Measurements from ENCODE around the gene IFI27L1. TPM values are rescaled to one million over a fixed set of nuclear protein-coding genes. Genes with fewer than 3 reads are reported as not detected.

Gene IFI27L1
- total RNA-seq, 1 donor, result 12.2 TPM

DNA sequence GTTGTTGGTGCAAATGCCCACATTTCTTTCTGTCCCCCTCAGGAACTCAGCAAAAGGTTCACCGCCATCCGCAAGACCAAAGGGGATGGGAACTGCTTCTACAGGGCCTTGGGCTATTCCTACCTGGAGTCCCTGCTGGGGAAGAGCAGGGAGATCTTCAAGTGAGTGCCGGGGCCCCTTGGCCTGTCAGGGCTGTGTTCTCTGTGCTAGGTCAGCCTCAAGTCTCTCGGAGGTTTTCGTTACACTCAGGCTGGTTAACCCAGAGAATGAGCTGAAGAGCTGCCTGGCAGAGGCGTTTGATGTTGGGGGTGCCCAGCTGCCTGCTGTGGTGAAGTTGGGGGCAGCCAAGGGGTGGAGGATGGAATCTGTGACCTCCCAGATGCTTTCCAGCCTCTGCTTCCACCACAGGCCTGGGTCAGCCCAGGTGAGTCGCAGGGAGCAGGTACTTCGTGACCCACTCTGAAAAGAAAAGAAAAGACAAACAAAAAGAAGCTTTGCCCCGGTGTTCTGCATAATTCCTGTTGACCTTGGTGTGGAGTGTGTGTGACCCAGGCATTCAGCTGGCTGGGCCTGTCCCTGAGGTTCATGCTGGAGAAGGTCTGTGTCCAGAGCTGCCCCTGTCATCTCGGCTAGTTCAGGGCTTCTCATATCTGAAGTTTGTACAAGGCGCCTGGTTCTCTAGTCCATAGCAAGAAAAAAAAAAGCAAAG is 42.0 kb upstream of the IFI27L1 start:
- TF ChIP-seq, protein P1, sequence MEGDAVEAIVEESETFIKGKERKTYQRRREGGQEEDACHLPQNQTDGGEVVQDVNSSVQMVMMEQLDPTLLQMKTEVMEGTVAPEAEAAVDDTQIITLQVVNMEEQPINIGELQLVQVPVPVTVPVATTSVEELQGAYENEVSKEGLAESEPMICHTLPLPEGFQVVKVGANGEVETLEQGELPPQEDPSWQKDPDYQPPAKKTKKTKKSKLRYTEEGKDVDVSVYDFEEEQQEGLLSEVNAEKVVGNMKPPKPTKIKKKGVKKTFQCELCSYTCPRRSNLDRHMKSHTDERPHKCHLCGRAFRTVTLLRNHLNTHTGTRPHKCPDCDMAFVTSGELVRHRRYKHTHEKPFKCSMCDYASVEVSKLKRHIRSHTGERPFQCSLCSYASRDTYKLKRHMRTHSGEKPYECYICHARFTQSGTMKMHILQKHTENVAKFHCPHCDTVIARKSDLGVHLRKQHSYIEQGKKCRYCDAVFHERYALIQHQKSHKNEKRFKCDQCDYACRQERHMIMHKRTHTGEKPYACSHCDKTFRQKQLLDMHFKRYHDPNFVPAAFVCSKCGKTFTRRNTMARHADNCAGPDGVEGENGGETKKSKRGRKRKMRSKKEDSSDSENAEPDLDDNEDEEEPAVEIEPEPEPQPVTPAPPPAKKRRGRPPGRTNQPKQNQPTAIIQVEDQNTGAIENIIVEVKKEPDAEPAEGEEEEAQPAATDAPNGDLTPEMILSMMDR (IDR thresholded peaks at IDR 0.05; ENCODE audit: insufficient read depth, low read length), result no peak
- no peak overlapping the region for H3K4me3 ChIP-seq (ENCODE audit: low read depth, low read length)
- no peak for DNase-seq (ENCODE audit: low read depth)

DNA sequence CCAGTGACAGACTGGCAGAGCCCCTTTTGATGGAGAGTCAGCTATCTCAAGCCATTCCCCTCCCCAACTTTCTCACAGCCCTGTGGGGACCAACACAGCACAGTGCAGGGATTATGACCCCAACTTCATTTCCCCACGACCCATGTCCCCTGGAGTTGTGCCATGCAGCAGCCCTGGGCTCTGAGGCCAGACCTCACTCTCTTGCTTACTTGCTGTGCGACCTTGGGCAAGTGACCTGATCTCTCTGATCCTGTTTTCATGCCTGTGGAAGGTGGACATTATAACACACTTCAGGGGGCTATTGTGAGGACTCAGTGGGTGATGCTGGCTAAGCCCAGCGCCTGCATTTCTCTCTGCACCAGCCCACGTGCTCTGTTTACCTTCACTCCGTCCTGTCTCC is 40.9 kb upstream of the IFI27L1 start:
- H3K4me3 ChIP-seq (ENCODE audit: low read depth, low read length), result no peak overlapping the region
- no peak for DNase-seq (ENCODE audit: low read depth)
- TF ChIP-seq, protein P1 (IDR thresholded peaks at IDR 0.05; ENCODE audit: insufficient read depth, low read length), result no peak

DNA sequence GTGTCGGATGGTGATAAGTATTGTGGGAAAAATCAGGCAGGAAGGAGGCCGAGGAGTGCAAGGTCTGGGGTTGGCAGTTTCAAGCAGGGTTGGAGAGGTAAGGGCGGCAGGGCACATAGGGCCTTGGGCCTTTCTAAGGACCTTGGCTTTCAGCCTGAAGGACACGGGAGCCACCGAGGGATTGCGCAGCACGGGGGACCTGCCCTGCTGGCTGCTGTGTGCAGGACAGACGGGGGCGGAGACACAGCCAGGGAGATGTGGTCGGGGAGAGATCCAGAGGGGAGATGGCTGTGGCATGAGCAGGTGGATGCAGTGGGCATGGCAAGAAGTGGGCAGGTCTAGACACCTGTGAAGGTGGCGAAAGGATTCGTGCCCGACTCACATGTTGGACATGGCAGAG is 40.3 kb upstream of the IFI27L1 start:
- TF ChIP-seq, protein P1 (IDR thresholded peaks at IDR 0.05; ENCODE audit: insufficient read depth, low read length), result no peak
- DNase-seq (ENCODE audit: low read depth), result no peak
- H3K4me3 ChIP-seq (ENCODE audit: low read depth, low read length), result no peak overlapping the region

- TF ChIP-seq, protein P1 (IDR thresholded peaks at IDR 0.05; ENCODE audit: insufficient read depth, low read length), result no peak
- peak; percentile 92 for DNase-seq (ENCODE audit: low read depth)
- H3K4me3 ChIP-seq (ENCODE audit: low read depth, low read length), result no peak overlapping the region
Observed at GRCh38 chr14:94041551-94042346, 39.4 kb upstream of the IFI27L1 start.

- DNase-seq (ENCODE audit: low read depth), result peak; percentile 16
- TF ChIP-seq, protein P1 (IDR thresholded peaks at IDR 0.05; ENCODE audit: insufficient read depth, low read length), result no peak
- H3K4me3 ChIP-seq (ENCODE audit: low read depth, low read length), result no peak overlapping the region
Observed at GRCh38 chr14:94042433-94043091, 38.5 kb upstream of the IFI27L1 start.

DNA sequence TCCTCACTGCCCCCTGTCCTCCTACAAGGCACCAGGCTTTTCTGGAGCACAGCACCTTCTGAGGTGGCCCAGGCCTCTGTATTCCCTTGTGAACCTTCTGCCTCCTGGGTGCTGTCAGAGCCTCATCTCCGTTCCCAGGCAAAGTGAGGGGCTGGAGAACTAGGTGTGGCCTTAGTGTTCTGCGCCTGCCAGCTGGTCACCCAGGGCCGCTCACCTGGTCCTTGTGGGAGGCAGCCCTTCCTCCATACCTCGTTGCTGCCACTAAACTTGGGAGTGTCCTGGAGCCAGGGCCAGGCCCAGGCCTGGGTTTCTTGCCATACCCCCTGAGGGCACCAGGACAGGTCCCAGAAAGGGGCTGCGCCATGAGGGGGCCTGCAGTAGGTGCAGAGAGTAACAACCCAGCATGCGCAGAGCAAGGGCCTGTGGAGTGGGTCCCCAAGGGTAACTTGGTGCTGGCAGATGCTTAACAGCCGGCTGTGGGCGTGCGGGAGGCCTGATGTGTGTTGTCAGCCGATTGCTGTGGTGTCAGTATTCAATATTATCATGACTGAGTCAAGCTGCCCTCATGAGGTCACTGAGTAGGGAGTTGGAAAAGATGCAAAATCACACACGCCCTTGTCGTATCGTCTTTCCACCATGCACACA is 37.9 kb upstream of the IFI27L1 start:
- DNase-seq (ENCODE audit: low read depth), result peak; percentile 56
- TF ChIP-seq, protein P1 (IDR thresholded peaks at IDR 0.05; ENCODE audit: insufficient read depth, low read length), result no peak
- H3K4me3 ChIP-seq (ENCODE audit: low read depth, low read length), result no peak overlapping the region
